HEK293T (cell line): ENCODE data around the gene CERS4.

Source experiments
- CTCF ChIA-PET: fragments of 350-600 bp; formaldehyde crosslinking; extraction: SDS; loops from one replicate; lab custom pipeline; 2021; ENCODE audit warnings: antibody characterized with exemption, inconsistent platforms; lab: Yijun Ruan, JAX
- POLR2A ChIA-PET: fragments of 350-600 bp; formaldehyde crosslinking; extraction: SDS; loops from one replicate; lab custom pipeline; 2020; ENCODE audit warnings: antibody characterized with exemption, inconsistent platforms; lab: Yijun Ruan, JAX
- DNase-seq: peaks from one replicate; pipeline ENCODE4 v3.0.0; 2012; ENCODE audit warnings: mixed read lengths; ENCODE audit errors: extremely low spot score
- ARNT ChIP-seq: fragments of 450-650 bp; IDR thresholded peaks from 2 replicates; pipeline ENCODE4 v1.6.1; 2017; ENCODE audit warnings: mild to moderate bottlenecking
- BHLHE40 ChIP-seq: fragments of 450-650 bp; IDR thresholded peaks from 2 replicates; pipeline ENCODE4 v1.6.1; 2016; ENCODE audit warnings: mild to moderate bottlenecking, moderate library complexity, borderline replicate concordance
- CTBP1 ChIP-seq: fragments of 450-650 bp; IDR thresholded peaks from 2 replicates; pipeline ENCODE4 v1.6.1; 2016; ENCODE audit warnings: borderline replicate concordance
- ELF4 ChIP-seq: fragments of 450-650 bp; IDR thresholded peaks from 2 replicates; pipeline ENCODE4 v1.6.1; 2017; ENCODE audit warnings: antibody characterized with exemption
- FOXA1 ChIP-seq: fragments of 450-650 bp; IDR thresholded peaks from 2 replicates; pipeline ENCODE4 v1.6.1; 2016; ENCODE audit warnings: mild to moderate bottlenecking
- FOXK2 ChIP-seq: fragments of 450-650 bp; IDR thresholded peaks from 2 replicates; pipeline ENCODE4 v1.6.1; 2016; ENCODE audit warnings: mild to moderate bottlenecking
- FOXM1 ChIP-seq: fragments of 450-650 bp; IDR thresholded peaks from 2 replicates; pipeline ENCODE4 v1.6.1; 2017; ENCODE audit warnings: mild to moderate bottlenecking, borderline replicate concordance
- HDGF ChIP-seq: fragments of 450-650 bp; IDR thresholded peaks from 2 replicates; pipeline ENCODE4 v1.6.1; 2017; ENCODE audit warnings: antibody characterized with exemption, borderline replicate concordance
- L3MBTL2 ChIP-seq: fragments of 450-650 bp; conservative IDR thresholded peaks from 2 replicates; pipeline ENCODE4 v1.6.1; 2016; ENCODE audit warnings: mild to moderate bottlenecking
- LEF1 ChIP-seq: fragments of 450-650 bp; IDR thresholded peaks from 2 replicates; pipeline ENCODE4 v1.6.1; 2017; ENCODE audit warnings: mild to moderate bottlenecking, borderline replicate concordance
- NFRKB ChIP-seq: fragments of 450-650 bp; IDR thresholded peaks from 2 replicates; pipeline ENCODE4 v1.6.1; 2016; ENCODE audit warnings: mild to moderate bottlenecking, moderate library complexity
- PKNOX1 ChIP-seq: fragments of 450-650 bp; IDR thresholded peaks from 2 replicates; pipeline ENCODE4 v1.6.1; 2016
- SP1 ChIP-seq: fragments of 450-650 bp; IDR thresholded peaks from 2 replicates; pipeline ENCODE4 v1.6.1; 2017
- SUZ12 ChIP-seq: fragments of 450-650 bp; IDR thresholded peaks from 2 replicates; pipeline ENCODE4 v1.6.1; 2016; ENCODE audit warnings: mild to moderate bottlenecking
- TARDBP ChIP-seq: fragments of 450-650 bp; IDR thresholded peaks from 2 replicates; pipeline ENCODE4 v1.6.1; 2016
- ZNF384 ChIP-seq: fragments of 450-650 bp; IDR thresholded peaks from 2 replicates; pipeline ENCODE4 v1.6.1; 2016

The CERS4 gene

GRCh38 chr19:8240274-8241229, 31.4 kb downstream of the CERS4 start:
- ChIA-PET CTCF (no interaction called here), POLR2A (no interaction called here)
- no peak for TF ChIP-seq ZNF384
- TF ChIP-seq FOXM1 = no peak
- no peak for TF ChIP-seq SUZ12
- TF ChIP-seq PKNOX1 = no peak
- TF ChIP-seq CTBP1 = no peak
- TF ChIP-seq NFRKB = no peak
- no peak for TF ChIP-seq BHLHE40
- no peak for TF ChIP-seq SP1
- no peak for TF ChIP-seq LEF1
- TF ChIP-seq ARNT = no peak
- no peak for TF ChIP-seq ELF4
- TF ChIP-seq HDGF = no peak
- peak; percentile 62 for DNase-seq

GRCh38 chr19:8241646-8242045, 32.5 kb downstream of the CERS4 start:
- ChIA-PET CTCF (interaction anchor here (0.6 kb wide), 1 partner anchor 304 kb away, joined by 3 read pairs; no protein-coding TSS in a partner anchor), POLR2A (interaction anchor here (1.1 kb wide), 1 partner anchor 298 kb away, joined by 3 read pairs; the partner anchor contains the start of gene TIMM44)
- DNase-seq = no peak
- TF ChIP-seq FOXK2 = no peak
- TF ChIP-seq PKNOX1 = no peak
- no peak for TF ChIP-seq SP1
- TF ChIP-seq TARDBP = no peak
- no peak for TF ChIP-seq NFRKB
- TF ChIP-seq FOXA1 = no peak
- no peak for TF ChIP-seq FOXM1
- TF ChIP-seq SUZ12 = no peak
- no peak for TF ChIP-seq LEF1
- no peak for TF ChIP-seq CTBP1
- no peak for TF ChIP-seq HDGF
- TF ChIP-seq L3MBTL2 = no peak
- no peak for TF ChIP-seq BHLHE40
- no peak for TF ChIP-seq ZNF384
- no peak for TF ChIP-seq ARNT
- no peak for TF ChIP-seq ELF4

- TF ChIP-seq FOXA1 (no peak), HDGF (no peak), CTBP1 (no peak), LEF1 (no peak)
- DNase-seq = no peak
- ChIA-PET POLR2A (interaction anchor here (1.0 to 1.1 kb wide), 2 partner anchors 236 to 299 kb away, joined by 3 to 4 read pairs; partner anchors contain the start of genes ELAVL1 and TIMM44), CTCF (interaction anchor here (0.6 kb wide), 1 partner anchor 304 kb away, joined by 3 read pairs; no protein-coding TSS in a partner anchor)
Measured at GRCh38 chr19:8242211-8242821, 33.1 kb downstream of the CERS4 start.

GRCh38 chr19:8243146-8243545, 34.0 kb downstream of the CERS4 start:
- no peak for DNase-seq
- TF ChIP-seq ZNF384 = no peak
- no peak for TF ChIP-seq PKNOX1
- TF ChIP-seq HDGF = no peak
- TF ChIP-seq BHLHE40 = no peak
- TF ChIP-seq FOXK2 = no peak
- TF ChIP-seq SUZ12 = no peak
- no peak for TF ChIP-seq L3MBTL2
- TF ChIP-seq FOXM1 = no peak
- TF ChIP-seq NFRKB = no peak
- TF ChIP-seq FOXA1 = no peak
- TF ChIP-seq SP1 = no peak
- no peak for TF ChIP-seq LEF1
- no peak for TF ChIP-seq ARNT
- TF ChIP-seq ELF4 = no peak
- TF ChIP-seq CTBP1 = no peak
- no peak for TF ChIP-seq TARDBP
- ChIA-PET POLR2A (interaction anchor here (1.0 kb wide), 1 partner anchor 237 kb away, joined by 4 read pairs; the partner anchor contains the start of gene ELAVL1), CTCF (no interaction called here)

- POLR2A ChIA-PET = no interaction called here
- no peak for TF ChIP-seq SUZ12
- no peak for TF ChIP-seq ZNF384
- no peak for TF ChIP-seq TARDBP
- no peak for TF ChIP-seq BHLHE40
- TF ChIP-seq LEF1 = no peak
- no peak for TF ChIP-seq FOXM1
- TF ChIP-seq HDGF = no peak
- TF ChIP-seq FOXA1 = no peak
- CTCF ChIA-PET = no interaction called here
- DNase-seq = no peak
Measured at GRCh38 chr19:8244442-8244841, 35.3 kb downstream of the CERS4 start.
